GM18507 (cell line): ENCODE data around the gene NAV1.
"Not testable (repeated sequence)": the region's sequence is repeated elsewhere in the genome, so short reads cannot be mapped to it uniquely, and the experiment has no call there.

ENCODE experiments used
- DNase-seq: peaks from one replicate; pipeline ENCODE4 v3.0.0; 2011; ENCODE audit warnings: low read depth; ENCODE audit not compliant: insufficient read length; ENCODE audit errors: extremely low spot score
- FAIRE-seq: peaks from 2 replicates; lab custom pipeline; 2011; peaks lifted over from hg19 to GRCh38; lab: Jason Lieb, UNC

NAV1 gene, protein sequence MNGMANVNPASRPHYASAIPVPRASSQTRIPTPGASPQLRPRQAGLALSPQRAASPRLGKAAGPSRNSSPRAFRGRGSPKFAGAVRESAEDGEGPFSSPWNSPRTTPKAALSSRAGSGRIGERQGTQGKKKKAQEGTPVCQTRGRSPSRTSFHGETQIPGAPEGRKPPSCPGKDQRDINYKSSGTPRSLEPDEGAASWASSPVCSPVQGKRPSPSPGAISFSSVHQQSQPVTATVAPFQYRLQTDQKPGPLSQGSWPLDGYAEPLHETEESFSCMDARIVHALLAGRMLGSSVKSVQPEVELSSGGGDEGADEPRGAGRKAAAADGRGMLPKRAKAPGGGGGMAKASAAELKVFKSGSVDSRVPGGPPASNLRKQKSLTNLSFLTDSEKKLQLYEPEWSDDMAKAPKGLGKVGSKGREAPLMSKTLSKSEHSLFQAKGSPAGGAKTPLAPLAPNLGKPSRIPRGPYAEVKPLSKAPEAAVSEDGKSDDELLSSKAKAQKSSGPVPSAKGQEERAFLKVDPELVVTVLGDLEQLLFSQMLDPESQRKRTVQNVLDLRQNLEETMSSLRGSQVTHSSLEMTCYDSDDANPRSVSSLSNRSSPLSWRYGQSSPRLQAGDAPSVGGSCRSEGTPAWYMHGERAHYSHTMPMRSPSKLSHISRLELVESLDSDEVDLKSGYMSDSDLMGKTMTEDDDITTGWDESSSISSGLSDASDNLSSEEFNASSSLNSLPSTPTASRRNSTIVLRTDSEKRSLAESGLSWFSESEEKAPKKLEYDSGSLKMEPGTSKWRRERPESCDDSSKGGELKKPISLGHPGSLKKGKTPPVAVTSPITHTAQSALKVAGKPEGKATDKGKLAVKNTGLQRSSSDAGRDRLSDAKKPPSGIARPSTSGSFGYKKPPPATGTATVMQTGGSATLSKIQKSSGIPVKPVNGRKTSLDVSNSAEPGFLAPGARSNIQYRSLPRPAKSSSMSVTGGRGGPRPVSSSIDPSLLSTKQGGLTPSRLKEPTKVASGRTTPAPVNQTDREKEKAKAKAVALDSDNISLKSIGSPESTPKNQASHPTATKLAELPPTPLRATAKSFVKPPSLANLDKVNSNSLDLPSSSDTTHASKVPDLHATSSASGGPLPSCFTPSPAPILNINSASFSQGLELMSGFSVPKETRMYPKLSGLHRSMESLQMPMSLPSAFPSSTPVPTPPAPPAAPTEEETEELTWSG (N-terminal part only)

DNA sequence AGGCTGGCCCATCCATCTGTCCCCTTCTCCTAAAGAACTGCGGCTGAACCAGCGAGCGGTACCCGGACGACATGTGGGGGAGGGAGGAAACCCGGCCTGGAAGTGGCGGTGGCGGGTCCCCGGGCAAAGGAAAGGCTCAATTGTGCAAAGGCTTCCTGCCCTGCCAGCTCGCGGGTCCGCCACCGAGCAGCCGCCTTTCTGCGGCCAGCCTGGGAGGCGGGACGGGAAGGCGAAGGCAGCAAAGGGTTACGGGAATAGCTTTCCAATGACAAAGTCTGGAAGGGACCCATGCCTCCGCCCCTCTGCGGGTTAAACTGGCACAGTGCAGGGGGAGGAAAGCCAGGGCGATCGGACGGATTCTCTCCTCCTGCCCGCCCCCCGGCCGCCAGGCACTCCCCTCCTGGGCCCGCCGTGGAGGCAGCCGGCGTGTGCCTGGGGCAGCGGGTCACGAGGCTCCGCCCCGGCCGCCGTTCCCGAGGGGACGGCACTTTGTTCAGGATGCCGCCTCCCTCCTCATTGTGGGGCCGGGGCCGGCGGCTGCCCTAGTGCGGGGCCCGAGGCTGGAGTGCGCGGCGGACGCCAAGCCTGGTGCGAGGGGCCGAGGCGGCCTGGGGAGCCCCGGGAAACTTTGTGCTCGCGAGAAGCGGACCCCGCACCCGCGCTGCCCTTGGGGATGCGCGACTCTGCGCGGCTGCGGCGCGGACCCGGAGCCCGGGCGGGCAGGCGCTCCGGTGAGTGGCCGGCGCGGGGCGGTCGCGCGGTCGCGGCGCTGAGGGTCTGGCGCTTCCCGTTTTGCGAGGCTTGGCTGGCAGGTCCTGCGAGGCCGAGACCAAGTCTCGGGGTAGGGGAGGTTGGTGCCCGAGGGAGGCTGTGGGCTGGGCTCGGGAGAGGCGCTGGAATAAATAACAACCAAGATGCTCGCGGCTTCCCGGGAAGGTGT, at the start of gene NAV1:
TSS of gene NAV1 (plus strand) at position 516 of the 940 bp plus-strand sequence. CDS start 83,758 bp downstream, outside the sequence.
- DNase-seq (no peak), FAIRE-seq (no peak)

DNA sequence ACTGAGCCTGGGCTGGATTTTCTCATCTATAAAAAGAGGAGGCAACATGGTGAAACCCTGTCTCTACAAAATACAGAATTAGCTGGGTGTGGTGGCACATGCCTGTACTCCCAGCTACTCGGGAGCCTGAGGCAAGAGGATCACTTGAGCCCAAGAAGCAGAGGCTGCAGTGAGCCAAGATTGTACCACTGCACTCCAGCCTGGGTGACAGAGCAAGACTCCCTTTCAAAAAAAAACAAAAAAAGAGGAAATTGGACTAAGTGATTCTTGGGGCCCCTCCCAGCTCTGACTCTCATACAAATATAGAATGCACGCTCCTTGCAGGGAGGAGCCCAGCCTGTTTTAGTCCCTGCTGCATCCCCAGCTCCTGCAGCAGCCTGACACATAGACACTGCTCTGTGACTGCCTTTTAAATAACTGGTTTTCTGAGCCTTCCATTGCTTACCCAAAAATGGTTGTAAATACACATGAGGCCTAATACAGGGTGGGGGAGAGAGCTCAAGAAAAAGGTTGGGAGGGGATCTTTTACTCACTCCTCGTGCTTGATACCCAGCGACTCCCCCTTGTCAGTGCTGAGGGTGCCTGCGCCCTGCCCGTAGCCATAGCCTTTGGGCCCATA, 49.2 kb upstream of the NAV1 start:
- DNase-seq (no peak), FAIRE-seq (no peak)

DNA sequence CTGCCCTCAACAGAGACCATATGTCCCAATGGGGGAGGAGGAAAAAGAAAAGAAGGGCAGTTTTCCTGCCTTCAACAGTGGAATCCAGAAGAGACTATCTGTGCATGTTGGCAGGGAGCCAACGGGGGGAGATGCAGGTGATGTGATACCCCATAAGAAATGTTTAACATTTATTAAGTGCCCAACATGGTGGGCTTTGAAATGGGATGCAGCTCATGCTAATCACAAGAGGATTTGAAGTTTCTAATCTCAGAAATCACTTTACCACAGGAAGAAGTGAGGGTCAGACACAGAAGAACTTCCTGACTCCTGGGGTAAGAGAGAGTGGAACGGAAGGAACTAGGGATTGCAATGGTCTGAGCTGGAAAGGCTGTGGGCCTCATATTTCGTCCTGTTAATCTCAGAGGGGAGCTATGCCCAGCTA, 48.2 kb upstream of the NAV1 start:
- FAIRE-seq (no peak), DNase-seq (no peak)

DNA sequence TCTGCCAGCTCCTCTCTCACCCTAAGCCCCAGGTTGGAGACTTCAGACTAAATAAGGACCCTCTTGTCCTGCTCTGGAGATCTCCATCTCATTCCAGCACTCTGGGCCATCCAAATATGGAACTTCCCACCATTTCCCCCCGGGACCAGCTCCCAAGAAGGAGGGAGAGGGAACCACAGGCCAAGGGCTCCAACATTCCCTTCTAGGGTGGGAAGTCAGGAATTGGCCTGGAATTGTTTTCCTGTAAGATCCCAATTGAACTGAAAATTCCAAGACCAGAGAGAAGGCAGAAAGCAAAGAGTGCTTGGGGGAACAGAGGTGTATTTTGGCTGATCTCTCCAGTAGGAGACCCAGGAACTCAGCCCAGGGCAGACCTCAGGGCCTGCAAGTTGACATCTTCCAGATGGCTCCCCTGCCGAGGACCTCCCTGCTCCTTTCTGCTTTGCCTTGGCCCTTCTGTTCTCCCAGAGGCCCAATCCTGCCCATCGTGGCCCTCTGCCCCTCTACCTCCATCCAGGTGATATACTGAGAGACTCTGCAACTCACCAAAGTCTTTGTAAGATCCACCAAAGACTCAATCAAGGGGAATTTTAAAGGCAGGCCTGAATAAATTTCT, 46.9 kb upstream of the NAV1 start:
- FAIRE-seq: no peak
- no peak for DNase-seq

DNA sequence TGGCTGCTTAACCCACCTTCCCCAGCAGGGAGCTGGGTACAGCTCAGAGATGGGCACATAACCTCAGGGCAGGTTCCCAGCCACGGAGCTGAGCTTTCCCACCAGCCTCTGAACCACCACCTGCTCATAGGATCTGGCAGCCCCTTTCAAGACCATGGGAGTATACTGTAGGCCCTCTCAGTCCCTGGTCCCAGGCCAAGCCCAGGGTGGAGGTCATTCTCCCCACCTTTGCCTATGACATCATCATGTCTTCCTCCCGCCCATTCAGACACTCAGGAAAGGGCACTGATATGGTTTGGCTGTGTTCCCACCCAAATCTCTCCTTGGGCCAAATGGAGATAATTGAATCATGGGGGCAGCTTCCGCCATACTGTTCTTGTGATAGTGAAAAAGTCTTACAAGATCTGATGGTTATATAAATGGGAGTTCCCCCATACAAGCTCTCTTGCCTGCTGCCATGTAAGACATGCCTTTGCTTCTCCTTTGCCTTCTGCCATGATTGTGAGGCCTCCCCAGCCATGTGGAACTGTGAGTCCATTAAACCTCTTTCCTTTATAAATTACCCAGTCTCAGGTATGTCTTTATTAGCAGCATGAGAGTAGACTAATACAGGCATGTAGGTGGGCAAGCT, 45.8 kb upstream of the NAV1 start:
- FAIRE-seq, DNase-seq: not testable (repeated sequence)

DNA sequence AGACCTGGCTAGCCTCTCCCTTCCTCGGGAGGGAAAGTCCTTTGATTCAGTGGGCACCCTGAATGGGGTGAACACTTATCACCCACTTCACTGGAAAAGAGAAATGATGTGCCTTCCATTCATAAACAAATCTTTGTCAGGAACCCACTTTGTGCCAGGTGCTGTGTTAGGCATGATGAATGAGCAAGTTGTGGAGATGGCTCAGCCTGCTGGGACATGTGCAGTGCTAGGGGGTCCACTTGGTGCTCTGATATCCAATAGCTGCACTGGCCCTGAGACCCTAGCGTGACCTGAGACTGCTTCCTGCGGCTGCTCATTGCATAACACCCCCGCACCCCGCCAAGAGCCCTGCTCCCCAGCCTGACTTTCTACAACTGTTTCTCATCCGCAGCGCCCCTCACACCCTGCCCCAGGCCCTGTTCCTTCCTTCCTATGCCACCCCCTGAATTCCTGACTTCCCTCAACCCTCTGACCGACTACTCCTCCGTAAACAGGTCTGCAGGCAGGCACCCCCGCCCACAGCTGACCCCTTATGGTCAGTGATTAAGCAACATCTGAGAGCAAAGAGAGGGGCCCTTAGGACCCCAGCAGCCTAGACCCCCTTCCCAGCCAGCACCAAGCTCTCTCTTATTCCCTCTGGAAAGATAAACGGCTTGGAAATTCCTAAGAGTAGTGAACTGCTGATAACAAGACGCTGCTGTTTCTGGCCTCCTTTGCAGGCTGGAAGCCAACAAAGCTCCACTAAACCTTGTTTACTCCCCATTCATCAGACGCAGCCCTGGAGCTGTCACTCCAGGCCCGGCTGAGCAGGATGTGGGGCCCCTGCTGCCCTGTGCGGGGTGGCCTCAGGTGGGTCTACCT, 44.9 kb upstream of the NAV1 start:
- no peak for DNase-seq
- no peak for FAIRE-seq

DNA sequence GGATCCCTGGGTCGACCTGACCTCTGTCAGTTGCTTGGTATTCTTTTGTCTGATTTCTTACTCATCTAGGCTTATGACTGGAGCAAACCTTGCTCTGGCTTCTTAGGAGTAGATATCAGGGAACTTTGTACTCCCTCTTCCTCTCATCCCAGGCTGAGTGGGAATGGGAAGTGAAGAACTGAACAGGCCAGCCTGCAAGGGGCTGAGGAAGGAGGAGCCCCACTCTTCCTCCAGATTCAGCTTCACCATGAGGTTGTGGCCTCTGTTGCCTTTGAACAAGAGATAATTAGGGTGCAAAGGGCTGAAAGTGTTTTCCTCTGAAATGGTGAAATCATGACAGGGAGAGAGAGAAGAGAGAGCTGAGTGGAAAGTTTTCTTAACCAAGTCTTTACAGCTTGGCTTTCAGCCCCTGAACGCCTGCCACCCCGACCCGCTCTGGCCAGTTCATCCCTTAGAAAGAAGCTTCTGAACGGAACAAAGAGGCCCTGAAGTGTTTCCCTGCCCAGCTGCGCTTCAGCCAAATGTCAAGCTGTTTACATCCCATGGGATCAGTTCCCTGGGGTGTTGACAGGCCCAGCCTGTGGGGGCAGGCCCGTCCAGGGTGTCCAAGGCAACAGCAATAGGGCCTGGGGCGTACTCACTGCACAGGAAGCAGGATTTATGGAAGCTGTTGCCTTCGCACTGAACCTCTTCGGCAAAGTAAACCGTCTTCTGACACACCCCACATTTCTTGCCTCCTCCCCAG, 43.2 kb upstream of the NAV1 start:
- no peak for FAIRE-seq
- no peak for DNase-seq

DNA sequence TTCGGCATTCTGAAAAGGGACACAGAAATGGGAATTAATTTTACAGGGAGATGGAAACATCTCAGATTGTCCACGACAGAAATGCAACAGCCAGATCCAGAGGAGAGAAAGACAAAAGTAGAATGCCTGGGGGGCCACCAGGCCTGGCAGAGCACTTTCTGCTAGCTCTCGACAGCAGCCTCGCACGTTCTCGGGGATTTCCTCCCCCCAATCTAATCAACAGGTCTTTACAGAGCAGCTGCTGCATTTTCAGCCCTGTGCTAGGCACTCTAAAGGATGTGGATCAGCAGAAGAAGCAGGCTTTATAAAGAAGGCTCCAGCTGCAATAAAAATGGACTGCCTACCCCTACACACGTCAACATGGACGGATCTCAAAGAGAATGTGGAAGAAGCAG, 42.6 kb upstream of the NAV1 start:
- FAIRE-seq: no peak
- no peak for DNase-seq

DNA sequence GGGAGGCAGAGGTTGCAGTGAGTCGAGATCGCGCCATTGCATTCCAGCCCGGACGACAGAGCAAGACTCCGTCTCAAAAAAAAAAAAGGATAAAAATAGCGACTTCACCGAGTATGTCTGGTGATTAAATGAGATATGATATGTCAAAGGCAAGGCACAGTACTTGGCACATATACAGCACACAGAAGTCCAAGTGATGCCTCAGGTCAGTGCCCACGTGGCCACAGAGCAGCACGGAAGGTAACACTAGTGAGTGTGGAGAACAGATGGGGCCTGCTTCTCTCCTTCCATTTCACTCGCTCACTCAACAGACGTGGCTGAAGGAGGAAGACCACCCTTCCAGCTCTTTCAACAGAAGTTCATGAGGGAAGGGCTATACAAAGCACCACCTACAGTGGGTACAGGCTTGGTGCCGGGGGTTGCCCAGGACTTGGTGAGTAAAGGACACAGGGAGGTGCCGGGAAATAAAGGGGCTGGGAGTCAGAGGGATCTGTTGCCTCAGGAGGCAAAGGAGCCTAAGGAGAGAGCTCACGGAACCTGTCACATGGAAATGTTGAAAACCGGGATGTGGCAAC, 40.9 kb upstream of the NAV1 start:
- FAIRE-seq (no peak), DNase-seq (no peak)

DNA sequence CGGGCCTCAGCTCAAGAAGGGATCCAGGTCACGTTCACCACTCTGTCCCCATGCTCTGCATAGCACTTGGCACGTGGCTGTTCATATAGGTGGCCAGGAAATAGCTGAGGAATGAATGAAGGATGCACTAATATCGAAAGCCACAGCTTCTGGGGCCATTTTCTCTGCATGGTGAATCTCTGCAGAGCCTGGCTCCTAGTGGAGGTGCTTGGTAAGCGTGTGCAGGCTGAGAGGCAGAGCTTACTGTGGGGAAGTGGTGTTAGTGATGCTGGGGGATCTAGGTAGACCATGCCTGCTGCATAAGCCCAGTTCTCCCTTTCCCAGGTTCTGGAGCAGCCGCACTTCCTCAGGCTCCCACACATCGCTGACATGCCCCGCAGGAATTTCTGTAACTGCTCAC, 40.3 kb upstream of the NAV1 start:
- no peak for FAIRE-seq
- no peak for DNase-seq

DNA sequence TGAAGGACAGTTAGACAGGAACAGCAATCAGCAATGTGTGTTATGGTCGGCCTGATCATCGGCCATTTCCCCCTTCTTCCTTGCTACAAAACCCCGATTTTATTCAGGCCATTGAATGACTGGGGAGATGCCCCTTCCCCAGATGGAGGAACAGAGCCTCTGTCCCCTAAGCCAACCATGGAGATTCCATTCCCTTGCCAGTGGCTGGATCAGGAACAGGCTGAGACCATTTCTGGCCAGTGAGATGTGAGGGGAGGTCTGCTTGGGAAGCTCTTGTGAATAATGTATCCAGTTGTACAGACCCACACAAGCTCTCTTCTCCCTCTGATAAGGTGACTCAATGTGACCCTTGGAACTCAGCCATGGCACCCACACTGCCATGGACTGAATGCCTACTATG, 39.7 kb upstream of the NAV1 start:
- DNase-seq (no peak), FAIRE-seq (no peak)

DNA sequence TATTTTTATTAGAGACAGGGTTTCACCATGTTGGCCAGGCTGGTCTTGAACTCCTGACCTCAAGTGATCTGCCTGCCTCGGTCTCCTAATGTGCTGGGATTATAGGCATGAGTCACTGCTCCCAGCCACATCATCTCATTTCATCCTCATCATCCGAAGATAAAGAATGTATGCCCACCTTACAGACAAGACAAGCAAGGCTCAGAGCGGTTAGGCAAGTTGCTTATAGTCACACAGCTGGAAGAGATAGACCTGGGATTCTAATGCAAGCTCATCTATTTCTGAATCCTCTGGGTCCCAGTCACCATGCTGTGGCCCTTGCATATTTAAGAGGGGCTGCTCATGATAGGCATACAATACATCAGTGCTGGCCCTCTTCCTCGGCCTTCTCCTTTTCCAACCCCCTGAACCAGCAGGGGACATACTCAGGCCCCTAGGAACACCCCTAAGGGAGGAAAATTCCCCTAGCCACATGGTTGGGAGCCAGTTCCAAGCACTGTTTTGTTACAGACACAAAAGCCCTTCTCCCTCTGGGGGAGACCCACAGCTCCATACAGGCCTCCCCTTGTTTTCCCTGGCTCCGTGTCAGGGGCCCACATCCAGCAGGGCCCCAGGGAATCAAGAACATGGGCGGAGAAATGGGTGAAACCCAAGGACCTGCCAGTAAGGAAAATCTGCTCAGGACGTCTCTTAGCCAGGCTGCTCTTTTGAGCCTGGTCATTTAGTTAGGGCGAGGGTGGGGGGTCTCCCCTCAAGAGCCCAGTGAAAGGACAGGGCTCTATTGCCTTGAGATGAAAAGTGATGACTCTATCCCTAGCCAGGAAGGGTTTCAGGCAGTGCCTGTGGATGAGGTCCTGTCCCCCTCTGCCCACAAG, 38.9 kb upstream of the NAV1 start:
- no peak for DNase-seq
- FAIRE-seq: no peak

DNA sequence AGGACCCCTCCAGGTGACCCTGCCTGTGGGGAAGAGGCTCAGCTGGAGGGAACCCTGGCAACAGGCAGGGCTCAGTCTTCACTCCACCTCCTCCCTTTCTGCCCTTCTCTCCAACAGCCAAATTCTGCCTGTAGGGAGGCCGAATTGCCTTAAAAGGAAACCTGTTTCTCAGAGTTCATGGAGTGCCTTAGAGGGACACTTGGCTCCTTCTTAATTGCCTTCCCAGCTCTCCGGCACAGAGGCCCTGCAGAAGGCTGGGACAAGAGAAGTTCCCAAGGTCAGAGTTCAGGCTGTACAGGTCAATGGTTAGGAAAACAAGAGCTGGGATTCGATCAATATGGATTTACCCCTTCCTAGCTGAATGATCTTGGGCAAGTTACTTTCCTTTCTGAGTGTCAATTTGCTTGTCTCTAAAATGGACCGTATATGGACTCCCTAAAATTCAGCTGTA, 38.2 kb upstream of the NAV1 start:
- FAIRE-seq (no peak), DNase-seq (no peak)

DNA sequence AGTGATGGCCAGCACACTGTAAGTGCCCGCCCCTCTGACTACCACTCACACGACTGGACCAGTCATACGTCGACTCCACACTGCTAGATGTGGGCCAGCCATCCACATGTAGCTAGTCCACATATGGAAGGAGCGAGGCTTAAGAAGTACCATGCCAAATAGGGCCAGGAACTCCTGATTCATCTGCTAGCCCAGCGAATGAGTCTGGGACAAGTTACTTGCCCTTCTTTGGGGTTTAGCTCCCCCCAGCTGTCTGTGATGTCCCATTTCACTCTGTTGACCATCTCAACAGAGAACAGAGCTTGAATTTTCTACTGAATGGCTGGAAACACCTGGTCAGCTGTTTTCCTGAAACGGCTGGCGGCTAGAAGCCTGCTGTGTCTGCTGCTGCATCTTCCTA, 37.8 kb upstream of the NAV1 start:
- DNase-seq (no peak), FAIRE-seq (no peak)
